Measurements from ENCODE around the gene ANKRD11.
"Not testable (repeated sequence)": the region's sequence is repeated elsewhere in the genome, so short reads cannot be mapped to it uniquely, and the experiment has no call there.

Gene ANKRD11

DNA sequence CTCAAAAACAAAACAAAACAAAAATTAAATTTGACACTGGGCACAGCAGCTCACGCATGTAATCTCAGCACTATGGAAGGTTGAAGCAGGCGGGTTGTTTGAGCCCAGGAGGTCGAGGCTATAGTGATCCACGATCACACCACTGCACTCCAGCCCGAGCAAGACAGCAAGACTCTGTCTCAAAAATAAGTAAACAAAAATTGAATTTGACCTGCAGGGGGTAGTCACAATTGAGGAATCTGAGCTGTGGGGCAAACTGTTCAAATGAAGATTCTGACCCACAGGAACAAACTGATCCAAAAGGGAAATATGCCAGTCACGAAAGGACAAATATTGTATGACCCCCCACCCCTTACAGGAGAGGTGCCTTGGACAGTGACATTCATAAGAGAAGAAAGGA lies 29.8 kb downstream of the ANKRD11 start:
- TF ChIP-seq, protein P1, sequence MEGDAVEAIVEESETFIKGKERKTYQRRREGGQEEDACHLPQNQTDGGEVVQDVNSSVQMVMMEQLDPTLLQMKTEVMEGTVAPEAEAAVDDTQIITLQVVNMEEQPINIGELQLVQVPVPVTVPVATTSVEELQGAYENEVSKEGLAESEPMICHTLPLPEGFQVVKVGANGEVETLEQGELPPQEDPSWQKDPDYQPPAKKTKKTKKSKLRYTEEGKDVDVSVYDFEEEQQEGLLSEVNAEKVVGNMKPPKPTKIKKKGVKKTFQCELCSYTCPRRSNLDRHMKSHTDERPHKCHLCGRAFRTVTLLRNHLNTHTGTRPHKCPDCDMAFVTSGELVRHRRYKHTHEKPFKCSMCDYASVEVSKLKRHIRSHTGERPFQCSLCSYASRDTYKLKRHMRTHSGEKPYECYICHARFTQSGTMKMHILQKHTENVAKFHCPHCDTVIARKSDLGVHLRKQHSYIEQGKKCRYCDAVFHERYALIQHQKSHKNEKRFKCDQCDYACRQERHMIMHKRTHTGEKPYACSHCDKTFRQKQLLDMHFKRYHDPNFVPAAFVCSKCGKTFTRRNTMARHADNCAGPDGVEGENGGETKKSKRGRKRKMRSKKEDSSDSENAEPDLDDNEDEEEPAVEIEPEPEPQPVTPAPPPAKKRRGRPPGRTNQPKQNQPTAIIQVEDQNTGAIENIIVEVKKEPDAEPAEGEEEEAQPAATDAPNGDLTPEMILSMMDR (IDR thresholded peaks at IDR 0.05; ENCODE audit: control insufficient read depth, insufficient read depth, low read depth, low read length, missing control alignments) = no peak
- DNase-seq (ENCODE audit: low read depth) = no peak
- no peak overlapping the region for H3K4me3 ChIP-seq (ENCODE audit: control insufficient read depth, low read depth, low read length)

GRCh38 chr16:89458967-89459366 lies 31.4 kb downstream of the ANKRD11 start:
- DNase-seq (ENCODE audit: low read depth) = no peak
- no peak overlapping the region for H3K4me3 ChIP-seq (ENCODE audit: control insufficient read depth, low read depth, low read length)
- TF ChIP-seq, protein P1 (IDR thresholded peaks at IDR 0.05; ENCODE audit: control insufficient read depth, insufficient read depth, low read depth, low read length, missing control alignments) = no peak

DNA sequence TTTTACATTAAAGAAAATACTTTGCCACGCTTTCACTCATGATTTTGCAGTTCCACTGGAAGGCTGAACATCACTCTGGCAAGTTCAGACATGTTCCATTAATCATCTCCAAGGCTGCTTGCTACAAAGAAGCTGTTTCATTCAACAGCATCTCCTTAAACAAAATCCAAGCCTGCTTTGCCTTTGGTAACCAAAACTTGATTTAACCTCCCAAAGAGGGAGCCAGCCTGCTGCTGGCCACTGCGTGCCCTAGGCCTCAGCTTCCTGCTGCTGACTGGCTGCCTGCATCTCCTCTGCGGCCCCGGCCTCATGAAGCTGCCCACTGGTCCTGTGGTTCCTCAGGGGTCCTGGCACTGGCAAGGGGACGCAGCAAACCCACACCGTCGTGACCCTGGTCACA lies 31.8 kb downstream of the ANKRD11 start:
- DNase-seq (ENCODE audit: low read depth) = no peak
- H3K4me3 ChIP-seq (ENCODE audit: control insufficient read depth, low read depth, low read length) = no peak overlapping the region
- TF ChIP-seq, protein P1 (IDR thresholded peaks at IDR 0.05; ENCODE audit: control insufficient read depth, insufficient read depth, low read depth, low read length, missing control alignments) = no peak

DNA sequence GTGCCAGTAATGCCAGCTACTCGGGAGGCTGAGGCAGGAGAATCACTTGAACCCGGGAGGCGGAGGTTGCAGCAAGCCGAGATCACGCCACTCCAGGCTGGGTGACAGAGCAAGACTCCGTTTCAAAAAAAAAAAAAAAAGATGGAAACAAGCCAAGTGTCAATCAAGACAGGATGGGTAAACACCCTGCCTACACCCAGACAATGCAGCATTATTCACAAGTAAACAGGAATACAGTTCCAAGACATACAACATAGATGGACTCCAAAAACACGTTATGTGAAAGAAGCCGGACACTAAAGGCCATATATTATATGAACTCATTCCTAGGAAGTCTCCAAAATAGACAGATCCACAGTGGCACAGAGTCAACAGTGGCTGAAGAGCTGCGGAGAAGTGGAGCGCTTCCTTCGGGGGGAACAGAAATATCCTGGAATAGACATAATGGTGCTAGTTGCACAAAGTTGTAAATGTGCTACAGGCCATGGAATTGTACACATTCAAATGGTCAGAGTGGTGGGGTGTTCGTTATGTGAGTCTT lies 33.9 kb downstream of the ANKRD11 start:
- no peak for DNase-seq (ENCODE audit: low read depth)
- no peak overlapping the region for H3K4me3 ChIP-seq (ENCODE audit: control insufficient read depth, low read depth, low read length)
- TF ChIP-seq, protein P1 (IDR thresholded peaks at IDR 0.05; ENCODE audit: control insufficient read depth, insufficient read depth, low read depth, low read length, missing control alignments) = no peak

- no peak overlapping the region for H3K4me3 ChIP-seq (ENCODE audit: control insufficient read depth, low read depth, low read length)
- TF ChIP-seq, protein P1 (IDR thresholded peaks at IDR 0.05; ENCODE audit: control insufficient read depth, insufficient read depth, low read depth, low read length, missing control alignments) = no peak
- no peak for DNase-seq (ENCODE audit: low read depth)
Observed at GRCh38 chr16:89455692-89456091, 34.7 kb downstream of the ANKRD11 start.

DNA sequence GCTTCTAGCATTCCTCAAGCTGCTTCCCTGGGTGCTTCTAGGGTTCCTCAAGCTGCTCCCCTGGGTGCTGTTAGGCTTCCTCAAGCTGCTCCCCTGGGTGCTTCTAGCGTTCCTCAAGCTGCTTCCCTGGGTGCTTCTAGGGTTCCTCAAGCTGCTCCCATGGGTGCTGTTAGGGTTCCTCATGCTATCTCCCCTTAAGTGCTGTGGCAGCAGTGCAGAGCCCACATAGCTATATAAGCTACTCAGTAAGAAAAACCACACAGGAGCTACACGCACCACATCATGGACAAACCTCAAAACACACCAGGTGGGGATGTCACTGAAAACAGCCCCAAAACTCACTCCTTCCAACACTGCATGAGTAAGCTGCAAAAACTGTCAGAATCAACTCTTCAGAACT lies 35.2 kb downstream of the ANKRD11 start:
- TF ChIP-seq, protein P1 (IDR thresholded peaks at IDR 0.05; ENCODE audit: control insufficient read depth, insufficient read depth, low read depth, low read length, missing control alignments) = no peak
- no peak overlapping the region for H3K4me3 ChIP-seq (ENCODE audit: control insufficient read depth, low read depth, low read length)
- no peak for DNase-seq (ENCODE audit: low read depth)

DNA sequence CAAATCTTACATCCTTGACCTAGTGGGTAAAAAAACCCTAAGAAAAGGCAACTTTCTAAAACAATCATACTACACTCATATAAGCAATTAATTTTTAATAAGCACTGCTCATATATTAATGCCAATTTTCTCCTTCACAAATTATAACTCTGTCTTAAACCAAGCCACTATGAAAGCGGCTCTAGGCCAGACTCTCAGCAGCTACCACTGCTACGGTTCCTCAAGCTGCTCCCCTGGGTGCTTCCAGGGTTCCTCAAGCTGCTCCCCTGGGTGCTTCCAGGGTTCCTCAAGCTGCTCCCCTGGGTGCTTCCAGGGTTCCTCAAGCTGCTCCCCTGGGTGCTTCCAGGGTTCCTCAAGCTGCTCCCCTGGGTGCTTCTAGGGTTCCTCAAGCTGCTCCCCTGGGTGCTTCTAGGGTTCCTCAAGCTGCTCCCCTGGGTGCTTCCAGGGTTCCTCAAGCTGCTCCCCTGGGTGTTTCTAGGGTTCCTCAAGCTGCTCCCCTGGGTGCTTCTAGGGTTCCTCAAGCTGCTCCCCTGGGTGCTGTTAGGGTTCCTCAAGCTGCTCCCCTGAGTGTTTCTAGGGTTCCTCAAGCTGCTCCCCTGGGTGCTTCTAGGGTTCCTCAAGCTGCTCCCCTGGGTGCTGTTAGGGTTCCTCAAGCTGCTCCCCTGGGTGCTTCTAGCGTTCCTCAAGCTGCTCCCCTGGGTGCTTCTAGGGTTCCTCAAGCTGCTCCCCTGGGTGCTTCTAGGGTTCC lies 35.8 kb downstream of the ANKRD11 start:
- H3K4me3 ChIP-seq (ENCODE audit: control insufficient read depth, low read depth, low read length); DNase-seq (ENCODE audit: low read depth): not testable (repeated sequence)

All from AG09309 (cell line).